Mucosa of stomach (tissue), 1 donor: ENCODE results near the gene USP25.

Experiments used
- H3K27me3 ChIP-seq: one replicate; pipeline ENCODE4 v1.7.0; 2013; ENCODE audit warnings: mild to moderate bottlenecking, low read length; ENCODE audit not compliant: control insufficient read depth, insufficient read depth
- H3K36me3 ChIP-seq: one replicate; pipeline ENCODE4 v1.7.0; 2013; ENCODE audit warnings: low read length; ENCODE audit not compliant: control insufficient read depth, insufficient read depth
- H3K4me1 ChIP-seq: one replicate; pipeline ENCODE4 v1.7.0; 2013; ENCODE audit warnings: mild to moderate bottlenecking, low read length; ENCODE audit not compliant: control insufficient read depth, insufficient read depth
- H3K4me3 ChIP-seq: one replicate; pipeline ENCODE4 v1.7.0; 2013; ENCODE audit warnings: low read length
- H3K9ac ChIP-seq: one replicate; pipeline ENCODE4 v1.7.0; 2013; ENCODE audit warnings: mild to moderate bottlenecking, low read length, moderate library complexity
- H3K9me3 ChIP-seq: one replicate; pipeline ENCODE4 v1.7.0; 2013; ENCODE audit warnings: mild to moderate bottlenecking, low read length, moderate library complexity; ENCODE audit not compliant: control insufficient read depth
- donor health status: Pancreatic carcinoma.

The USP25 gene

DNA sequence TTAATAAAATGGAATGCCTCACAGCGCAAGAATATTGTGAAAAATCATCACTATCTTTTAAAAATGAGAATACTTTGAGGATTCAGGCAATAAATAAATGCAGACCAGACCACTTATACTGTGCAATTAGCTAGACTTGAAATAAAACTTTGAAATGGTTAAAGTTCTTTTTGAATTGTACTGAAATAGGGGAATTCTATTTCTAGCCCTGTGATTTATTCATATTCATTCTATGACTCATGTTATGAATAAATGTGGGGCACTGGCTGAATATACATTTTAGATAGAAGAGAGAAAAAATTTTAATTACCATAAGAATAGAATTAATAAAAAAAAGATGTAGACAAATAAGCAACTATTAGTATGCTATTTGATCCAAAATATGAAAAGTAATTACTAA is 16.4 kb upstream of the USP25 start:
- Histone ChIP-seq H3K4me3 (no peak overlapping the region), H3K36me3 (no peaks in the 10 kb centered on the region), H3K9me3 (no peaks in the 10 kb centered on the region), H3K4me1 (no peaks in the 10 kb centered on the region), H3K27me3 (no peaks in the 10 kb centered on the region), H3K9ac (no peak overlapping the region)

DNA sequence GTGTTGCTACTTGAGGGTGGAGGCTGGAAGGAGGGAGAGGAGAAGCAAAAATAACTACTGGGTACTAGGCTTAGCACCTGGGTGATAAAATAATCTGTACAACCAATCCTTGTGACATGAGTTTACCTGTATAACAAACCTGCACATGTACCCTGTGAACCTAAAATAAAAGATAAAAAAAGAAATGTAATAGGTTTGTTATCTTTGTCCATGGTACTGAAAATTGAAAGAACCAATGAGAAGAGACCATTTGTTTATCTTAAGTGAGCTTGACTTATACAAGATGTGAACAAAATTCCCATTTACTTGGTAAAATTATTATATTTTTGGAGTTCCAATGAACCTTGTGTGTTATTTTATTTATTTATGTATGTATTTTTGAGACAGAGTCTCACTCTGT is 11.1 kb upstream of the USP25 start:
- no peaks in the 10 kb centered on the region for H3K9me3 ChIP-seq
- H3K36me3 ChIP-seq: no peaks in the 10 kb centered on the region
- no peak overlapping the region for H3K4me3 ChIP-seq
- no peak overlapping the region for H3K9ac ChIP-seq
- peaks cover 10% of the 10 kb centered on the region for H3K4me1 ChIP-seq
- H3K27me3 ChIP-seq: no peaks in the 10 kb centered on the region

- Histone ChIP-seq H3K9me3 (no peaks in the 10 kb centered on the region), H3K27me3 (no peaks in the 10 kb centered on the region), H3K36me3 (no peaks in the 10 kb centered on the region), H3K4me1 (peaks cover 10% of the 10 kb centered on the region), H3K9ac (no peak overlapping the region), H3K4me3 (no peak overlapping the region)
Measured at GRCh38 chr21:15719976-15720375, 9.8 kb upstream of the USP25 start.

GRCh38 chr21:15722591-15723324 is 7.0 kb upstream of the USP25 start:
- Histone ChIP-seq H3K9ac (no peak overlapping the region), H3K4me1 (peaks cover 10% of the 10 kb centered on the region), H3K27me3 (no peaks in the 10 kb centered on the region), H3K9me3 (no peaks in the 10 kb centered on the region), H3K4me3 (no peak overlapping the region), H3K36me3 (no peaks in the 10 kb centered on the region)

DNA sequence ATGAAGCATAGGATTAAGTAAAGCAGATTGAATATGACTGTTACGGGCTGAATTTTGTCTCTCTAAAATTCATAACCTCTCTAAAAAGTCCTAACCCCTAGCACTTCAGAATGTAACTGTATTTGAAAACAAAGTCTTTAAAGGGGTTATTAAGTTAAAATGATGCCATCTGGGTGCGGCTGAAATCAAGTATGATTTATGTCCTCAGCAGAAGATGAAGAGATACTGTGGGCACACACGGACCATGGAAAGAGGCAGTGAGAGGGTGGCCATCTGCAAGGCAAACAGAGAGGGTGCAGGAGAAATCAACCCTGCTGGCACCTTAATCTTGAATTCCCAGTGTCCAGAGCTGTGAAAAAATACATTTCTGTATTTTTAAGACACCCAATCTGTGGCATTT is 3.8 kb upstream of the USP25 start:
- no peak overlapping the region for H3K4me3 ChIP-seq
- H3K27me3 ChIP-seq: no peaks in the 10 kb centered on the region
- no peaks in the 10 kb centered on the region for H3K36me3 ChIP-seq
- H3K9ac ChIP-seq: no peak overlapping the region
- no peaks in the 10 kb centered on the region for H3K9me3 ChIP-seq
- H3K4me1 ChIP-seq: peaks cover 16% of the 10 kb centered on the region

DNA sequence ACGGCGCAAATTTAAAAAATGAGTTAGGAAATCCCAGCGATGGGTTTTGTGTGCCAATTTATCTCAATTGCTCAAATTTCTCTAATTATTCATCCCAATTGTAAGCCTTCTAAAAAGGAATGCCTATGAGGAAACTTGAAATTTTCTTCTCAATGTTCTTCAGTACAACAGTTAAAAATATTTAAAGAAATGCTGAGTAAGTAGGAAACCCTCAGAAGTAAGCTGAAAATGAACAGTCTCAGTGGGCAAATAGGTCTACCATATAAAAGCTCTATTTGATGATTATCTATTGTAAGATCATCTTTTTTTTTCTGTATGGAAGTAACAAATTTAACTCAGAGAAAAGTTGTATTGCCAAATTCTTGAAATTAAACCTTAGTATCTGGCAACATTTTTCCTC is 1.7 kb upstream of the USP25 start:
- H3K4me1 ChIP-seq: peaks cover 7% of the 10 kb centered on the region
- H3K4me3 ChIP-seq: no peak overlapping the region
- no peaks in the 10 kb centered on the region for H3K36me3 ChIP-seq
- H3K9me3 ChIP-seq: no peaks in the 10 kb centered on the region
- no peaks in the 10 kb centered on the region for H3K27me3 ChIP-seq
- H3K9ac ChIP-seq: no peak overlapping the region

- Histone ChIP-seq H3K27me3 (no peaks in the 10 kb centered on the region), H3K9ac (peak overlapping the region; percentile 82), H3K4me3 (peak overlapping the region; percentile 44)
Measured at GRCh38 chr21:15729346-15729673, 472 bp upstream of the USP25 start.

GRCh38 chr21:15730484-15731242 is 881 bp downstream of the USP25 start:
- H3K4me1 ChIP-seq: peaks cover 9% of the 10 kb centered on the region
- H3K27me3 ChIP-seq: no peaks in the 10 kb centered on the region
- H3K4me3 ChIP-seq: peak overlapping the region; percentile 88
- no peaks in the 10 kb centered on the region for H3K9me3 ChIP-seq
- H3K36me3 ChIP-seq: no peaks in the 10 kb centered on the region
- peak overlapping the region; percentile 90 for H3K9ac ChIP-seq

More at GRCh38 chr21:15729346-15729673, 472 bp upstream of the USP25 start:
- Histone ChIP-seq H3K9me3 (no peaks in the 10 kb centered on the region), H3K4me1 (peaks cover 6% of the 10 kb centered on the region), H3K36me3 (no peaks in the 10 kb centered on the region)

GRCh38 chr21:15731243-15731613 is 1.4 kb downstream of the USP25 start:
- H3K9ac ChIP-seq: peak overlapping the region; percentile 90
- H3K27me3 ChIP-seq: no peaks in the 10 kb centered on the region
- no peaks in the 10 kb centered on the region for H3K9me3 ChIP-seq
- peak overlapping the region; percentile 88 for H3K4me3 ChIP-seq
- no peaks in the 10 kb centered on the region for H3K36me3 ChIP-seq
- peaks cover 9% of the 10 kb centered on the region for H3K4me1 ChIP-seq

- no peak overlapping the region for H3K9ac ChIP-seq
Measured at GRCh38 chr21:15732290-15732995, 2.7 kb downstream of the USP25 start.

GRCh38 chr21:15732996-15733329 is 3.2 kb downstream of the USP25 start:
- H3K27me3 ChIP-seq: no peaks in the 10 kb centered on the region
- peaks cover 9% of the 10 kb centered on the region for H3K4me1 ChIP-seq
- H3K36me3 ChIP-seq: no peaks in the 10 kb centered on the region
- no peaks in the 10 kb centered on the region for H3K9me3 ChIP-seq
- H3K4me3 ChIP-seq: no peak overlapping the region
- H3K9ac ChIP-seq: no peak overlapping the region

More at GRCh38 chr21:15732290-15732995, 2.7 kb downstream of the USP25 start:
- no peaks in the 10 kb centered on the region for H3K27me3 ChIP-seq
- H3K4me1 ChIP-seq: peaks cover 9% of the 10 kb centered on the region
- no peaks in the 10 kb centered on the region for H3K36me3 ChIP-seq
- H3K9me3 ChIP-seq: no peaks in the 10 kb centered on the region
- H3K4me3 ChIP-seq: peak overlapping the region; percentile 88

GRCh38 chr21:15735409-15735808 is 5.6 kb downstream of the USP25 start:
- Histone ChIP-seq H3K4me3 (no peak overlapping the region), H3K9ac (no peak overlapping the region), H3K36me3 (no peaks in the 10 kb centered on the region), H3K27me3 (no peaks in the 10 kb centered on the region), H3K4me1 (peaks cover 17% of the 10 kb centered on the region), H3K9me3 (no peaks in the 10 kb centered on the region)
